Colonic mucosa (tissue), 4 donors: ENCODE results near the gene ANKRD24. TPM values are rescaled to one million over a fixed set of nuclear protein-coding genes. Genes with fewer than 3 reads are reported as not detected.

ENCODE experiments used
- DNase-seq: peaks from one replicate; pipeline ENCODE4 v3.0.0-alpha.2; 2020
- H3K27ac ChIP-seq: fragments of 200-600 bp; one replicate; pipeline ENCODE4 v1.8.0; 2021
- H3K27me3 ChIP-seq: fragments of 200-600 bp; one replicate; pipeline ENCODE4 v1.8.0; 2021
- H3K36me3 ChIP-seq: fragments of 200-600 bp; one replicate; pipeline ENCODE4 v1.8.0; 2021
- H3K4me1 ChIP-seq: fragments of 200-600 bp; one replicate; pipeline ENCODE4 v1.8.0; 2021; ENCODE audit warnings: mild to moderate bottlenecking
- H3K4me3 ChIP-seq: fragments of 200-600 bp; one replicate; pipeline ENCODE4 v1.8.0; 2021
- H3K9ac ChIP-seq, 2 donors: one replicate each; pipeline ENCODE4 v1.7.0; 2013; ENCODE audit warnings: control low read depth in 2 of 2, low read depth in 2 of 2, low read length in 2 of 2
- H3K9me3 ChIP-seq: fragments of 200-600 bp; one replicate; pipeline ENCODE4 v1.8.0; 2021
- CTCF ChIP-seq: fragments of 200-600 bp; IDR thresholded peaks from one replicate; pipeline ENCODE4 v1.8.0; 2022; ENCODE audit warnings: antibody characterized with exemption, mild to moderate bottlenecking
- intact Hi-C: fragments of 100-400 bp; cut with DNase I; formaldehyde crosslinking; loops from one replicate; pipeline ENCODE4 v1.14.1; 2022
- total RNA-seq, 2 donors: library from RNA; stranded (reverse); fragmentation: NEBNext Ultra II Directional in 1 of 2; extraction: Animal tissue kit (Norgen Biotek cat#: 25700) in 1 of 2; gene quantifications; one replicate each; pipeline ENCODE4 v1.2.1, GENCODE V29; 2021
- donor health status: healthy.
- donor health status: DM: no; HTN: no; CAD: no.
- donor health status: DM: no; HTN: no; CAD: no.

Gene ANKRD24
- total RNA-seq, 2 donors from 2014 or later: 0.35 to 1.8 TPM

- no peaks in the 10 kb centered on the region for H3K36me3 ChIP-seq
- H3K4me1 ChIP-seq: peaks cover 7% of the 10 kb centered on the region
- no peak for TF ChIP-seq CTCF
- DNase-seq: peak; percentile 70
- no peak overlapping the region for H3K4me3 ChIP-seq
- H3K9ac ChIP-seq: peak overlapping the region in 1 of 2 donors; percentile 9
- peaks cover 4% of the 10 kb centered on the region for H3K27me3 ChIP-seq
- intact Hi-C loops: no loop called here
- peak overlapping the region; percentile 53 for H3K27ac ChIP-seq
- H3K9me3 ChIP-seq: no peaks in the 10 kb centered on the region
These were observed 8.1 kb upstream of the ANKRD24 start for GRCh38 chr19:4174213-4174894.

DNA sequence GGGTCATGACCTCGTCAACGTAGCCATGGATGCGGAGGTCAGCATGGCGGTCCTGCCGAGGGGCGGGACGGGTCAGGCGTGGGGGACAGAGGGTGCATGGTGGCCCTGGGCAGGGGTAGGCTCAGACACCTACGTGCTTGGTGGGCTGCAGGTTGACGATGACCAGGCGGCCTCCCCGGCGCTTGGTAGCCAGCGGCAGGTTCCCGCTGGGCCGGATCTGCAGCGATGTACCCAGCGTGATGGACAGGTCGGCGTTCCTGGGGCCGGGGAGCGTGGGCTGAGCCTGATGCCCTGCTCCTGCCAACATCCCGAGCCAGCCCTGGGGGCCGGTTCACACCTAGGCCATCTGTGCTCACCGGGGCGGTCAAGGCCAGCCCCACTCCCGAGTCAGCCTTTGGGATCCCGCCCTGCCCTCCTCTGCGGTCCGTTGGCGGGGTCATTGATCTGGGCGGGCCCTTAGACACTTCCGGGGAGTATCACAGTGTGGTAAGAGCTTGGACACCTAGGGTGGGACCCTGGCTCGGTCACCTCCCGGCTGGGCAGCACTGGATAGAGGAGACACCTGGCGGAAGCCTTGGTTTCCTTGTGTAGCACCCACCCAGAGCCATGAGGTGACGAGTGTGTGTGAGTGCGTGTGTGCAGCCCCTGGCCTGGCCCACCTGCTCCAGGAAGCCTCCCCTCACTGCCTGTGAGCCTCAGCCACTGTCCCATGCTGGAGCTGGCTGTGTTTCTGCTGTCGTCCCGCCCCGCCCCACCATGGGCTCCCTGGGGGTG, 7.4 kb upstream of the ANKRD24 start:
- DNase-seq: peak; percentile 54
- Histone ChIP-seq H3K27ac (peak overlapping the region; percentile 53), H3K4me1 (peaks cover 7% of the 10 kb centered on the region), H3K9me3 (no peaks in the 10 kb centered on the region), H3K9ac (no peak overlapping the region), H3K4me3 (no peak overlapping the region), H3K36me3 (no peaks in the 10 kb centered on the region), H3K27me3 (peaks cover 4% of the 10 kb centered on the region)
- TF ChIP-seq CTCF: no peak
- intact Hi-C loops: no loop called here

DNA sequence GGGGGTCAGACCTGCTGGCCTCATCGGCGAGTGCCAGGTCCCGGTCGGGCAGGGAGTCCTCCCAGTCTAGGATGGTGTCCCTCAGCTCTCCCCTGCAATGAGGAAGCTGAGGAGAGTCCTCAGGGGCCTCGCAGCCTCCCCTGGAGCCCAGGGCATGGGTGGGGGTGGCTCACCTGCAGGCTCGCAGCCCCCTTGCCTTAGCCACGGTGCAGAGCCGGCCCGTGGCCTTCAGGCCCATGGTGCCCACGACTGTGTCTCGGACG, 6.9 kb upstream of the ANKRD24 start:
- Histone ChIP-seq H3K4me3 (no peak overlapping the region), H3K27me3 (peaks cover 4% of the 10 kb centered on the region), H3K36me3 (no peaks in the 10 kb centered on the region), H3K9ac (no peak overlapping the region), H3K27ac (peak overlapping the region; percentile 53), H3K9me3 (no peaks in the 10 kb centered on the region), H3K4me1 (peaks cover 11% of the 10 kb centered on the region)
- no peak for TF ChIP-seq CTCF
- intact Hi-C loops: no loop called here
- no peak for DNase-seq

GRCh38 chr19:4177146-4177545, 5.3 kb upstream of the ANKRD24 start:
- H3K36me3 ChIP-seq: no peaks in the 10 kb centered on the region
- no peak for DNase-seq
- intact Hi-C loops: no loop called here

DNA sequence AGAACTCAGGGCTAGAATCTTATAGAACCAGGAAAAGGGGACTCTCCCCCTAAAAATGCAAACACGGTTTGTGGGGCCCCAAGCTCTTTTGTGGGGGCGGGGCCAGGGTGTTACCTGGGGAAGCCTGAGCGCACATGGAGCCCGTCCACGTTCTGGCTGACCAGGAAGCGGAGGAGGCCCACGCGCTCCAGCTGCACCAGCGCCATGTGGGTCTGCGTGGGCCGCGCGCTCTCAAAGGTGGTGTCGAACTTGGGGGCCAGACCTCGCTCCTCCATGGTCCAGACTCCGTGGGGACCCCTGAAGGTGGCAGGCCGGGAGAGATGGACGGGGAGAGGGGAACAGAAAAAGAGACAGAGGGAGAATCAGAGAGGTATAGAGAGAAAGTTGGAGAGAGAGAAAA, 3.5 kb upstream of the ANKRD24 start:
- TF ChIP-seq CTCF: no peak
- no peaks in the 10 kb centered on the region for H3K9me3 ChIP-seq
- no peaks in the 10 kb centered on the region for H3K36me3 ChIP-seq
- peaks cover 32% of the 10 kb centered on the region for H3K4me1 ChIP-seq
- intact Hi-C loops: no loop called here
- no peak for DNase-seq
- no peak overlapping the region for H3K9ac ChIP-seq
- no peaks in the 10 kb centered on the region for H3K27me3 ChIP-seq
- H3K27ac ChIP-seq: no peak overlapping the region
- no peak overlapping the region for H3K4me3 ChIP-seq

More at GRCh38 chr19:4177146-4177545, 5.3 kb upstream of the ANKRD24 start:
- no peak overlapping the region for H3K9ac ChIP-seq
- no peaks in the 10 kb centered on the region for H3K27me3 ChIP-seq
- no peak overlapping the region for H3K4me3 ChIP-seq
- H3K9me3 ChIP-seq: no peaks in the 10 kb centered on the region
- peaks cover 23% of the 10 kb centered on the region for H3K4me1 ChIP-seq
- no peak overlapping the region for H3K27ac ChIP-seq
- TF ChIP-seq CTCF: no peak
